ENCODE results near the gene CNTNAP2. TPM values are rescaled to one million over a fixed set of nuclear protein-coding genes. Genes with fewer than 3 reads are reported as not detected.

CNTNAP2 gene
- 2.0 TPM for total RNA-seq

DNA sequence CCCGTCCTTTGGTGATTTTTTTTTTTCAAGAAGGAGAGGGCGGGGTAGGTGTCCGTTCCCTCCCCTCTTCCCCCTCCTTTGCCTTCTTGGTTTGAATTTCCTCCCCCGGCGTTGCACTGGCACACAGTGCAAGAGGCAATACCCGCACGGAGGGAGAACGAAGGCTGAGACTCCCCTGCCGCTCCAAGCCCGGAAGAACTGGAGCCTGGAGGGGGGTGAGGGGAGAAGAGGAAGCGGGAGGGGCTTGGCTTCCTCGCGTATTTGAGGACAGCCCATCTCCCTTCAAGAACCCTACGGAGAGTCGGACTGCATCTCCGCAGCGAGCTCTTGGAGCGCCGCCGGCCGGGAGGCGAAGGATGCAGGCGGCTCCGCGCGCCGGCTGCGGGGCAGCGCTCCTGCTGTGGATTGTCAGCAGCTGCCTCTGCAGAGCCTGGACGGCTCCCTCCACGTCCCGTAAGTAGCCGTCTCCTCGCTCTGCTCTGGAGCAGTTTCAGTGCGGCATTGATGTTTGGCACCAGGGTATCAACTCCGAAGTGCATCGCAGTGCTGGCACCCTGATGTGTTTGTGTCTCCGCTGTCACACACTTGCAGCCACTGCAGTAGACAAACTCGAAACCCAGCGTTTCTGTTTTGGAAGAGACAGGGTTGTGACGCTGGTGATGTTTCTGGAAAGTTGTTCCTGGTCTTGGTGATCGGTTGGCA lies at the start of gene CNTNAP2:
Gene CNTNAP2, plus strand, starts transcription at position 281 of the 702 bp plus-strand sequence. Its CDS starts 76 bp downstream, at position 357.
- ATAC-seq: no peak
- DNase-seq (ENCODE audit: low spot score): no peak

GRCh38 chr7:146067880-146068279 lies 48.7 kb upstream of the CNTNAP2 start:
- DNase-seq (ENCODE audit: low spot score): no peak

DNA sequence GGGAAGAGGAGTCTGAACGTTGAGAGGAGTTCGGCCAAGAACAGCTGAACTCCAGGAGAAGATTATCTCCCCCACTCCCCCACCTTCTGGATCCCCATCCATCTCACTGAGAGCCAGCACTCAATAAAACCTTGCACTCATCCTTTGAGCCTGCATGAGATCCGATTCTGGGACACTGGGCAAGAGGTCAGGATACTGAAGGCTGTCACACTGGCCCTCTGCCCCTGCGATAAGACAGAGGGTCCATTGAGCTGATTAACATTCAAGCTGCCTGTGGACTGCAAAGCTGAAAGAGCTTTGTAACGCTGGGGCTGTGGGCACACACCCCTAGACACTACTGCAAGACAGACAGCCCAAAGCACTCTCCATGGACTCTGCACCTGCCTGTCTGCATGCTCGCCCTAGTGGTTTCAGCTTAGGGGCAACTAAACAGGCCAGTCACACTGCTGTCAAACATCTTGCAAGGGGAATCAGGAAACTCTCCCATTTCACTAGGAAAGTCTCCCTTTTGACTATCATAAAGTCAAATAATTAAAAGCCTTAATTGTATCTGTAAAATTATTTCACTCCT lies 42.3 kb upstream of the CNTNAP2 start:
- ATAC-seq (no peak), DNase-seq (ENCODE audit: low spot score) (no peak)

More at GRCh38 chr7:146067880-146068279, 48.7 kb upstream of the CNTNAP2 start:
- no peak for ATAC-seq

- DNase-seq (ENCODE audit: low spot score): no peak
- ATAC-seq: no peak
Measured at GRCh38 chr7:146076344-146076743, 40.3 kb upstream of the CNTNAP2 start.

DNA sequence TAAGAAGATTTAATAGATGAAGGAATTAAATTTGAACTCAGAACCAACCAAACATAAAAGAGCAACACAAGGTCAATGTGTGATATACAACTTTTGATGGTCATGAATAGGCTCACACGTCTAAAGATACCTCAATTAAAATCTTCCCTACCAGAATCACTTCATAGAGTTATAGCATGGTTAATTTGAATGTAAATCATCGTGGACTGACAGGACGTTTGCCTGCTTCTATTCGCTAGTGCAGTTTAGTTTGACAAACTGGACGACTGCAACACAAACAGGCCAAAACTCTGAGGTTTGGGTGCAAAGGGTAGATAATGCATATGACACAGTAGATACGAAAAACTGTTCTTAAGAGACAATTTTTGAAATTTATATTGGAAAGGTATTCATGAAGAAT lies 32.5 kb upstream of the CNTNAP2 start:
- ATAC-seq: no peak
- no peak for DNase-seq (ENCODE audit: low spot score)

DNA sequence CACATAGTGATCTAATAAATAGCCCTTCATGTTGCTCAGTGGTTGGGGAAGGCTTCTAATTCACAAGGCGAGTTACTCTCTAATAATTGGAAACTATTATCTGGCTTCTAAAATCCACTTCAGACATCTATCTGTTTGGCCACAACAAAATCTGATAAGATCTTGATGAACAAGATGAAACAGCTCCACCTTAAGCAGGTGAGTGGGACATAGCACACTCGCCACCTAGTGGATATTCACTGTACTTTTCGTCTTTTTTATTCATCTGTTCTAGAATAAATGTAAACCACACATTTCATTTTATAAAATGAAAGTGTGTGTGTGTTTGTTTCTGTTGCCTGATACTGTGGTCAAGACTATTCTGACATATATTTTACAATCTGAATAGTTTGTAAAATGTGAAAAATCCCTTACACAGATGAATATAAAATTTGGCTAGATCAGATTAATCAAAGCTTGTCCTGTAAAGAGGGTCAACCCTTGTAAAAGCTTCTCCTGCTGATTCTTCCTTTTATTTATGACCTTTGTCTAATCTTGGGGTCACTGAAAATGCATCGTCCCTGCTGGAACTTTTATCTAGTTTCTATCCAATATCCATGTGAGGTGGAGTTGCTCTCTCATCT lies 26.5 kb upstream of the CNTNAP2 start:
- DNase-seq (ENCODE audit: low spot score): no peak
- ATAC-seq: peak; percentile 88

DNA sequence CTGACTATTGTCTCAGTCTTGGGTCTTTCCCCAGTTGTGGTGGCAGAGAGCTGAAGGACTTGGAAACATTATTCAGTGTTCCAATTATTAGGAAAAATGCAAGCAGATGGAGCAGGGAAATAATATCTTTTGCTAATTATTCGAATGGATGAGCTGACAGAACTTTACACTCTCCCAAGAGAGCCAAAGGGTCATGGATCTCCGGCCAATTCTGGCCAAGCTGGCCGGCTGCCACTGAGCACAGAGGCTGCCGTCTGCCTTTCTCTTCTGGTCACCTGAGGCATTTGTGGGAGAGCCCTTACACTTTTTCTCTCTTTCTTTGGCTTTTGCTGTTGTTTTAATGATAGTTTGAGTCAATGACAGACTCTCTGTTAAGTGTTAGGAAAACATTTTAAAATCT lies 22.2 kb upstream of the CNTNAP2 start:
- ATAC-seq (peak; percentile 66), DNase-seq (ENCODE audit: low spot score) (peak; percentile 49)

DNA sequence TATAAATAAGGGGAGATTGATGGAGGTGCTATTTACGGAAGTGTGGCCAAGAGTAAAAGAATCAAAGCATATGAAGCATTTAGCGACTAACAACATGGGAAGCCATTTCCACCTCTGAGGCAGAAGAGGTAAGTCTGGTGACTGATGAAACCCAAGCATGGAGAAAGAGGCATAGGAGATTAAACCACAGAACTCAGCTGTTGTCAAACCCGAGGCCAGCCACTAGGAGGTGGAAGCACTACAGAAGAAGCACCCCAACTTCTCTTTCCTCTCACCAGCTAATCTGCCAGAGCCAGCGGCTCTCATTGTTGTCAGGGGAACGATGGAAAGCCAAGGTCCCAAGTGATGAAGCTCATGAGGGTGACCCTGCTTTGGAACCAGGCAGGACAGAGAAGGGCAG lies 19.6 kb upstream of the CNTNAP2 start:
- no peak for ATAC-seq
- no peak for DNase-seq (ENCODE audit: low spot score)

DNA sequence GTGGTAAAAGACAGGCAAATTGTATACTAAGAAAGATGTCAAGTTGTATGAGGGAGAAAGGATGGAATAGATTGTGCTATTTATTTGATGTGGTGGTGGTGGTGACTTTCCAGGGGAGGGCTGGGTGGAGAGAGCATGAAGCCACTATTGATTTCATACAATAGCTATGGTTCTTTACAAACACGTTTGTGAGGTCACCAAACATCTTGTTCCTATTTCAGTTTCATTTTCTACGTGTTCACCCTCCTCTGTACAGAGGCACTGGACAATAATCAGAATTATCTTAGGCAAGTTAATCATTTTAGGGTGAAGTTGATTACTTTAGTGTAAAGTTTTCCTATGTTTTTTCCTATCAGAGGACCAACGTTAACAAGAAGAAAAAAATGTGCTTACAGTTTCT lies 10.3 kb upstream of the CNTNAP2 start:
- ATAC-seq: no peak

DNA sequence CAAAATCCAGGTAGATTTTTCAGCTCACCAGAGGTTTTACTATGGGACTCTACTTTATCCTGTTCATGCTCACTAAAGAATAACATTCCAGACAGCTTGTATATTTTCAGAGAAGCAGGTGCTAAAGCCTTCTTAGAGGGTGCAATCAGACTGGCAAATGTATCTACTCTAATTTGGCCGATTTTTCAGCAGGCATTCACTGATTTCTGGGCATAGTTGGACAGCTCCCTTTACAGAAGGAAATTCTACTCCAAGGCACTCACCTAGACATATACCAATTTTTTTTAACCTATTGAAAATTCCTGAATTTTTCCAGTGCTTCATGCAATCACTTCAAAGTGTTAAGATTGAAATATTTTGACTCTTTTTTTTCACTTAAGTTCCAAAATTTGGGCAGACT lies 3.8 kb upstream of the CNTNAP2 start:
- DNase-seq (ENCODE audit: low spot score) (no peak), ATAC-seq (no peak)

More for the DNA sequence above, 10.3 kb upstream of the CNTNAP2 start:
- no peak for DNase-seq (ENCODE audit: low spot score)

- DNase-seq (ENCODE audit: low spot score) (no peak), ATAC-seq (no peak)
Measured at GRCh38 chr7:146115548-146115850, 1.1 kb upstream of the CNTNAP2 start.

DNA sequence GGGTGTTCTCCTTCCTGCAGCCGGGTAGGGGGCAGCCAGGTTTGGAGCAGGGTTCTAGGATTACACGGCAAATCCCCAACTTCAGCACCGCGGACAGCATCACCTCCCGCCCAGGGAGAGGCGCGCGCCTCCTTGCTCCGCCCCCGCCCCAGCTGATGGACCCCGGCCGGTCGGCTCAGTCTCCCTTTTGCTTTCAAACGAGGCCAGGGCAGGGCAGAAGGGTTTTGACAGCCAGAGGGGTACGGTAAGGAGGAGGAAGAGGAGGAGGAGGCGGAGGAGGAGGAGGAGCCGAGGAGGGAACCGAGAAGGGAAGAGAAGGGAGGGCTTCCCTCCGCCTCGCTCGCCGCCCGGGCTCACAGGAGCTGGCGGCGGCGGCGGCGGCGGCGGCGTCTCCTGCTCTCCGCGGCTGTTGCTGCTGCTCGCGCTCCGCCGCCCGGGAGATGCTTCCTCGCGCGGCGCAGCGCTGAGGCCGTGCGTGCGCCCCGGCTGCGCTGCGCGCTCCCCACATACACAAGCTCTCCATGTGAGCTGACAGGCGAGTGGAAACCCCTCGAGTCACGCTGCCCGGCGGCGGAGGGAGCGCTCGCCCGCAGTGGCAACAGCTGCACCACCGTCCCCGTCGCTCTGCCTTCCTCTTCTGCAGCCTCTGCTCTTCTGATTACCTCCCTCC lies 615 bp upstream of the CNTNAP2 start:
- DNase-seq (ENCODE audit: low spot score): no peak
- ATAC-seq: peak; percentile 34

DNA sequence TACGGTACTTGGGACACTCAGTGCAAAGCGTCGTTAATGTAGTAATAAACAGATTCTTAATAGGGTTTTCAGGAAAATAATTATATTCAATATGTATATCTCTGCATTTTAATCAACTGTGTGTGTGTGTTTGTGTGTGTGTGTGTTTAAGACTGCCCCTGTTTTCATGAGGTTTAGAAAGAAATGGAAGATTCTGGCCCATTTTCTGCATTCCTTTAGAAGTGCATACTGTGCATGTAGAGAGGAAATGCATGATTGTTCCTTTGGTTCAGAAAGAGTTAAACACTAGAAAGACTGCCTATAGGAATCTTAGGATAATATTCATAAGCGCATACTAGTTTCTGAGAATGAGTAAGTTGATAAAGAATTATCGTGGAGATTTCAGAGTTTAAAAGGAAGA lies 975 bp downstream of the CNTNAP2 start:
- DNase-seq (ENCODE audit: low spot score): no peak
- ATAC-seq: no peak

GRCh38 chr7:146119002-146119401 lies 2.4 kb downstream of the CNTNAP2 start:
- DNase-seq (ENCODE audit: low spot score): no peak

DNA sequence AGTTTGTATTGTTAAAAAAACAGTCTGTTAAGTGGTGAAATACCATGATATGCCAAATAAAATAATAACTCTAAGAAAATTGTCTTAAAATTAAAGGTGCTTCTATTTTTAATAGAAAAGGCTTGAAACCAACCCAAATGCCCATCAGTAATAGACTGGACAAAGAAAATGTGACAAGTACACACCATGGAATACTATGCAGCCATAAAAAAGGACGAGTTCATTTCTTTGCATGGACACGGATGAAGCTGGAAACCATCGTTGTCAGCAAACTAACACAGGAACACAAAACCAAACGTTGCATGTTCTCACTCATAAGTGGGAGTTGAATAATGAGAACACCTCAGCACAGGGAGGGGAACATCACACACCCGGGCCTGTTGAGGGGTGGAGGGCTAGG lies 7.1 kb downstream of the CNTNAP2 start:
- DNase-seq (ENCODE audit: low spot score) (no peak), ATAC-seq (no peak)

More at GRCh38 chr7:146119002-146119401, 2.4 kb downstream of the CNTNAP2 start:
- no peak for ATAC-seq

DNA sequence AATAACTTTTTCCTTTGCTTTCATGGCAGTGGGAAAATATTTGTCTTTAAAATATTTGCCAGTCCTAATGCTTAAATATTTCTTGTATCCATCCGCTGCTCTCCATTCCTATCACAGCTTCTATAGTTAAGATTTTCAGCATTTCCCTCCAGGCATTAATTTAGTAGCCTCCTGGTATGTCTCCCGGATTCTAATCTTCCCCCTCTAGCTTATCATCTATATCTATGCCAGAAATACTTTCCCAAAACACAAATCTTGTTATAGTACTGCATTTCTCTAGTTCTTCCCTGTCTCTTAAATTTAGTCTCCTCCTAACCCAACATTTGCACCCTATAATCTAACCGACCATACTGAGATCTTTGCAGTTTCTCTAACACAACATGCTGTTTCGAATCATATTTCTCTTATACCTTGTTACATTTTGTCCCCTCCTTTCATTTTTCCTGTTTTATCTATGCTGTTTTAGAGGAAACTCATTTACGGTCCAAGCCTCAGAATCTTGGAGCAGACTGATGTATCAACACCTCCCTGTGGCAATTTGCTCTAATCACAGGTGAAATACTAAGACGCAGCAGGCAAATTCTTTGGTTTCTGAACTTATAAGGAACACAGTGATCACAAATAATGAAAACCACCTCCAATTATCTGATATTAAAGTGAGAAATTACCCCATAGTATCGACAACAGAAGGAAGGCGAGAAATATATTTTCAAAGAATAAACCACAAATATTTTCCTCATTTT lies 10.3 kb downstream of the CNTNAP2 start:
- DNase-seq (ENCODE audit: low spot score) (no peak), ATAC-seq (no peak)

- ATAC-seq (no peak), DNase-seq (ENCODE audit: low spot score) (no peak)
Measured at GRCh38 chr7:146129296-146129695, 12.7 kb downstream of the CNTNAP2 start.

GRCh38 chr7:146129997-146130396 lies 13.4 kb downstream of the CNTNAP2 start:
- no peak for ATAC-seq
- no peak for DNase-seq (ENCODE audit: low spot score)

- no peak for ATAC-seq
- no peak for DNase-seq (ENCODE audit: low spot score)
Measured at GRCh38 chr7:146131701-146132100, 15.1 kb downstream of the CNTNAP2 start.

GRCh38 chr7:146136357-146136875 lies 19.8 kb downstream of the CNTNAP2 start:
- ATAC-seq: no peak
- no peak for DNase-seq (ENCODE audit: low spot score)

- no peak for ATAC-seq
Measured at GRCh38 chr7:146138926-146139325, 22.3 kb downstream of the CNTNAP2 start.

More at GRCh38 chr7:146138926-146139325, 22.3 kb downstream of the CNTNAP2 start:
- no peak for DNase-seq (ENCODE audit: low spot score)

All from left lobe of liver (tissue), 2 donors.